Measurements from ENCODE around the gene LRMDA.

Gene LRMDA

DNA sequence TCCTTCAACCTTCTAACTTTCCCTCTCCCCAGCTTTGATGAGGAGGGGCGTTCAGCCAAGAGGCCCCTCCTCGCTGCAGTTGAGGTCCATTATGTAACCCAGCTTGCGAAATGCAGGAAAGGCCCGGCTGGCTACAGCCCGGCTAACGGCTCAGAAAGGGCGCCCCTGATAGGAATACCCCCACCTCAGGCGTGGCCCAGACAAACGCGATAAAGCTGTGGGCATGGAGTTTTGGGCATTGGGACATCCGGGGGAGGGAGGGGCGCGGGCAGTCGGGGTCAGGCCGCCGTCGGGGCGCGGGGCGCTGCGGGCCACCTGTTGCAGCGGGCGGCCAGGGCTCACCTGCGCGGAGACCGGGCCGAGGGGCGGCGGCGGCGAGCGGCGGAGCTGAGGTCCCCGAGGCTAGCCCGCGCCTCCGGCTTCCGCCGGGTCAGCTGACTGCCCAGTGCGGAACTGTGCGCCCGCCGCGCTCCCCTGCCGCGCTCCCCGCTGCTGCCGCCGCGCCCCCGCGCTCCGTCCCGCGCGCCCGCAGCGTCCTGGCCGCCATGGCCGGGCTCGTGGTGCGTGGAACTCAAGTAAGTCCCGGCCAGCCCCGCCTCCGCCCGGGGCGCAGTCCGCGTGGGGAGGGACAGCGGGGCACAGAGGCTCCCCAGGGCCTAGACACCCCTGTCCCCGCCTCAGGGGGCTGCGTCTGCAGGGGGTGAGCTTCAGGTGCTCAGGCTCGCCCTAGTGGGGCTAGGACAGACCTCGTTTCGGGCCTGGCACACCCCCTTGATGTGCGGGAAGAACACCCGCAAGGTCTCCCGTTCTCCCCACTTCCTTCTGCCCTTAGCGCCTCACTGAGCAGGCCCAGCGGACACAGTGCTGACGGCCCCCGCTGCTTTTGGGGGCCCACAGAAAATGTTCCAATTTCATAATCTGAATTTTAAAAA lies at the start of gene LRMDA:
Gene LRMDA, plus strand, starts transcription at position 445 of the 932 bp plus-strand sequence.
- DNase-seq (ENCODE audit: low spot score): peak; percentile 41

GRCh38 chr10:75386128-75386527 lies 45.3 kb upstream of the LRMDA start:
- DNase-seq (ENCODE audit: low spot score): no peak

DNA sequence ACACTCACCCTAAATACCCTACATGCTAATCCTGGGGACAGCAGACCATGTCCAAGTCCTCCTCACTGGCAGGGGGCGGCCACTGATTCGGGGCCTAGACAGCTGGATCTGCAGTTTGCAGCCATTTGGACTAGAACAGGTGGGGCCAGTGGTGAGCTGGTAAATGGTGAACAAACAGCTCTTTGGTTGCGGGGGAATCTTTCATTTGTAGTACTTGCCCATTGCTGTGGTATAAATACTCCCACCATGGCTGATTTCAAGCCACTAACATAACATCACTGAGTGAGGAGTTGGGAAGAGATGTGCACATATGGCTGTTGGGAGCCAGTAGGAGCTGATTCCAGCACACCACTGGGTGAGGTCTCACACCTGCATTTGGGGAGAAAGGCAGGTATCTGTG lies 43.3 kb upstream of the LRMDA start:
- no peak for DNase-seq (ENCODE audit: low spot score)

DNA sequence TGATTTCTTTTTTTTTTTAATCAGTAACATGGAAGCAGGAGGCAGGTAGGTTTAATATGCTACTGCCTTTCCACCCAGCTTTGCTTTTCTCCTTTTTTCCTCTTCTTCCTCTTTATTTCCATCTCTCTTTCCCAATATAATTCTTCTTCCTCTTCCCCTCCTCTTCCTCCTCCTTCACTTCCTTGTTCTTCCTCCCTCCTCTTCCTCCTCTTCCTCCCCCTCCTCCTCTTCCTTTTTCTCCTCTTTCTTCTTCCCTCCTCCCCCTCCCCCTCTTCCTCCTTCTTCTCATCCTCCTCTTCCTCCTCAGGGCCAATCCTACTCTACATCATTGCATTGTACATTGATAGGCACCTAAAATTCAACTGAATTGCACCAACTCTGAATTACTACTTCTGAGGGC lies 41.2 kb upstream of the LRMDA start:
- no peak for DNase-seq (ENCODE audit: low spot score)

DNA sequence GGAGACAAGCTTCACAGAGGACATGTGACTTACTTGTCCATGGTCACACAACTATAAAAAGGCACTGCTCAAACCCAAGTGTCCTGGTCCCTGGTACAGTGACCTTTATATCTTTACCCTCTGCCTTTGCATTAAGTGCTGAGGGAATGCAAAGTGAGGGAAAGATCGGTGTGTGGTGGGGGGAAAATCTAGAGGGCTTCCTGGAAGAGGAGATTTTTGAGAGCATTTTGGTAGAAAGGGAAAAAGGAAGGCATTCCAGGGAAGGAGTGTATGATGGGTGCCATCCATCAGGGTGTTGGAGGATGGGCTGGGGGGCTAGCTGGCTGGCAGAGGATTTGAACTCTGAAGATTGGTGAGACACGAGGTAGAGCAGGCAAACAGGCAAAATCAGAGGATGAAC lies 39.2 kb upstream of the LRMDA start:
- no peak for DNase-seq (ENCODE audit: low spot score)

GRCh38 chr10:75392744-75393143 lies 38.7 kb upstream of the LRMDA start:
- DNase-seq (ENCODE audit: low spot score): no peak

DNA sequence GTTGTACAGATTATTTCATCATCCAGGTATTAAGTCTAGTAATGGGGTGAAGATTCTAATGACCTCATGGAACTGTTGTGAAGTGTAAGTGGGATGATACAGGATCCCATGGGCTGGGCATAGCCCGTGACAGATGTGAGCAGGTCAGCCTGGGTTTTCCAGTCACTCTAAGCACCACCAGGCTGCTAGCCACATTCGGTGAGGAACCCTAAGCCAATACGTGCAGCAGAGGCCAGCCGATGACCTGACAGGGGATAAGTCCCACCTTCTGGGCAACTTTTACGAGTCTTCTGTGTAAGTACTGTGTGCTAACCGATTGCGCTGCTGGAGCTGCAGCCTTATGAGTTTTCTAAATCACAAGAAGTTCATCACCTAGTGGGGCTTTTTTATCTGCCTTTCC lies 37.2 kb upstream of the LRMDA start:
- no peak for DNase-seq (ENCODE audit: low spot score)

DNA sequence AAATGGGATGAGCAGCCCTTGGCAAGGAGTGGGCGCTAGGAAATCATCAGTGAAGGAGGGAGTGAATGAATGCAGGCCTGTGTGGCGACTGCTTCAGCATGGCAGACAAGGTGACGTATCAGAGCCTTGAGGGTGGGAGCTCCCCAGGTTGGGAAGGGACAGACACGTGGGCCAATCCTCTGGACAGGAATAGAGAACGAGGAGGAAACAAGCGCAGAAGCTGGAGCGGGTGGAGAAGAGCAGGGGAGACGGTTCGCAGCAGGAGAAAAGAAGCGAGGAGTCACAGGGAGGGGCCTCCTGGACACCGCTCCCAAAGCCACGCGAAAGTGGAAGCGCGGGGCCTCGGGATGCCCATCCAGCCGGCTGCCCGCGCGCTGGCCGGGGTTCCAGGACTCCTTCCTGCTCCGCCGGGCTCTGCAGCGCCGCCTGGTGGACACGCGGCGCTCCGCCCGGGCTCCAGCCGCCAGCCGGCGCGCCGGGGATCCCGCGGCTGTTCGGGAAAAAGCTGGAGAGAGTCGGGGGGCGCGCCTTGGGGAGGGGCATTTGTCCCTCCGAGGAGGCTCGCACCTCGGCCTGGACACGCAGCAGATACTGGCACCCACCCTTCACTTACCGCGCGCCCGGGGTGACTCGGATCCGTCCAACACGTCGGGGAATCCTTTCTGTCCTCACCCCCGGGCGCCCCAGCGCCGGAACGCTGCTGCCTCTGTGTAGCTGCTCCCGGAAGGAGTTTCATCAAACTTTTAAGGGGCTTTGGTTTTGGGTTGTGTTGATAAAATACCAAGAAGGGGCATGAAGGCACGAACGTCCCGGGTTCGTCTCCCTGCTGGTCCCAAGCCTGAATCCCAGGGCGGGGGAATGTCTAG lies 36.1 kb upstream of the LRMDA start:
- peak; percentile 82 for DNase-seq (ENCODE audit: low spot score)

- peak; percentile 45 for DNase-seq (ENCODE audit: low spot score)
Measured at GRCh38 chr10:75395932-75396630, 35.3 kb upstream of the LRMDA start.

DNA sequence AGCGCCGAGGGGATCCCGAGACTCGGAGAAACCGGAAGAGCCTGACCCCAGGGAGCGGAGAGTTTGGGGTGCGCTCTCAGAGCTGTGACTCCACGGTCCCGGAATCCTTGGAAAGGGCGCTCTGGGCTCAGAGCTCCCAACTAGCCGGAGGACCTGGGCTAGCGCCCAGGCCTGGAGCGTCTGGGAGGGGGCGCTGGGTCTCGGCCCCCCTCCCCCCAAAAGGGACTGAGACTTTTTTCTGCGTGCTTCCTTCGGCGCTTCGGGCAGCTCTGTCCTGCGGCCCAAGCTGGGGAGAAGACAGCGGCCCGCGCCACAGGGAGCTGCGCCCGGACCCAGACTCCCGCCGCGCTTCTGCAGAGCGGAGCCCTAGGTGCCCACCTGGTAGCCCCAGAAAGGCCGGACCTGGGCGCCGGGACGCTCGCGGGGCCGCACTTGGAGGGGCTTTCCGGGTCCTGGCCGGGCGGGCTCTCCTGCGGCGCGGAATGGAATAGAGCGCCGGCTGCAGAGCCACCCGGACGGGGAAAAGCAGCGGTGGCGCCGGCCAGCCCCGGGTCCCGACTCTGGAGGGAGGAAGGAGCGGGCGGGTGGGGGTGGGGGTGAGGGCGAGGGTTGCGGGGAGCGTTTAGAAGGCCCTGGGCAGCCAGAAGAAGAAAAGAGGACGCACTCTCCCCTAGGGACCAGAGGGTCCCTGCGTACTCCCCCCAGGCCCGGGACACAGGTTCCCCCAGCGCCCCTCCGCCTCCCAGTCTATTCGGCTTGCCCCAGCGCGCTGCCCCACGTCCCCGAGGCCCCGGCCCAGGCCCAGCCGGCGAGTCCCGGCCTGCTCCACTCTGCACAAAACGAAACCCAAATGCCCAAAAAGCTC lies 34.6 kb upstream of the LRMDA start:
- DNase-seq (ENCODE audit: low spot score): peak; percentile 42

GRCh38 chr10:75397496-75398199 lies 33.8 kb upstream of the LRMDA start:
- DNase-seq (ENCODE audit: low spot score): no peak

- no peak for DNase-seq (ENCODE audit: low spot score)
Measured at GRCh38 chr10:75398200-75398691, 33.2 kb upstream of the LRMDA start.

- DNase-seq (ENCODE audit: low spot score): no peak
Measured at GRCh38 chr10:75398692-75399460, 32.5 kb upstream of the LRMDA start.

- DNase-seq (ENCODE audit: low spot score): peak; percentile 66
Measured at GRCh38 chr10:75399461-75400162, 31.8 kb upstream of the LRMDA start.

GRCh38 chr10:75400163-75400770 lies 31.2 kb upstream of the LRMDA start:
- no peak for DNase-seq (ENCODE audit: low spot score)

- DNase-seq (ENCODE audit: low spot score): peak; percentile 32
Measured at GRCh38 chr10:75400771-75401568, 30.5 kb upstream of the LRMDA start.

- DNase-seq (ENCODE audit: low spot score): peak; percentile 95
Measured at GRCh38 chr10:75401569-75402485, 29.6 kb upstream of the LRMDA start, which contains the start of gene ZNF503. TSS of gene ZNF503 (minus strand) at chr10:75401764. CDS start at chr10:75401419, 345 bp downstream.
